Hepatic stellate cell (primary cell): Measurements from ENCODE around the gene ERFL.
"Not testable (repeated sequence)": the region's sequence is repeated elsewhere in the genome, so short reads cannot be mapped to it uniquely, and the experiment has no call there.

Experiments
- DNase-seq: peaks from one replicate; pipeline ENCODE4 v3.0.0; 2011; ENCODE audit warnings: low spot score

The ERFL gene

GRCh38 chr19:41926763-41927496 lies 1.3 kb downstream of the ERFL start:
- no peak for DNase-seq

- DNase-seq, result no peak
Observed at GRCh38 chr19:41926028-41926762, 2.1 kb downstream of the ERFL start.

GRCh38 chr19:41925208-41926003 lies 2.8 kb downstream of the ERFL start:
- DNase-seq, result no peak

GRCh38 chr19:41924151-41925145 lies 3.8 kb downstream of the ERFL start:
- no peak for DNase-seq

GRCh38 chr19:41923045-41923788 lies 5.0 kb downstream of the ERFL start:
- DNase-seq, result no peak

GRCh38 chr19:41922585-41922984 lies 5.7 kb downstream of the ERFL start:
- no peak for DNase-seq

- no peak for DNase-seq
Observed at GRCh38 chr19:41921577-41922576, 6.4 kb downstream of the ERFL start.

GRCh38 chr19:41920882-41921576 lies 7.2 kb downstream of the ERFL start:
- no peak for DNase-seq

- no peak for DNase-seq
Observed at GRCh38 chr19:41919948-41920712, 8.1 kb downstream of the ERFL start.

GRCh38 chr19:41918653-41919244 lies 9.5 kb downstream of the ERFL start:
- no peak for DNase-seq

GRCh38 chr19:41918095-41918494 lies 10.2 kb downstream of the ERFL start:
- no peak for DNase-seq

GRCh38 chr19:41917676-41918075 lies 10.6 kb downstream of the ERFL start:
- DNase-seq, result no peak

GRCh38 chr19:41915776-41916414 lies 12.4 kb downstream of the ERFL start:
- DNase-seq, result no peak

GRCh38 chr19:41915021-41915775 lies 13.1 kb downstream of the ERFL start:
- DNase-seq, result no peak

GRCh38 chr19:41914424-41914834 lies 13.8 kb downstream of the ERFL start:
- not testable (repeated sequence) for DNase-seq
